NB4 (cell line): ENCODE measurements around the gene GAB2.

Source experiments
- DNase-seq: peaks from one replicate; pipeline ENCODE4 v3.0.0; 2010; ENCODE audit warnings: low read depth
- H3K4me3 ChIP-seq: one replicate; pipeline ENCODE4 v1.5.1; 2011; ENCODE audit warnings: mild to moderate bottlenecking, low read depth, low read length, moderate library complexity
- CTCF ChIP-seq: IDR thresholded peaks from one replicate; pipeline ENCODE4 v1.5.1; 2012; ENCODE audit warnings: low read depth, low read length
- MAX ChIP-seq: IDR thresholded peaks from 2 replicates; pipeline ENCODE4 v1.6.1; 2011; ENCODE audit warnings: low read depth, low read length
- MYC ChIP-seq: IDR thresholded peaks from 2 replicates; pipeline ENCODE4 v1.6.1; 2011; ENCODE audit warnings: low read depth, low read length
- POLR2A ChIP-seq: IDR thresholded peaks from 2 replicates; pipeline ENCODE4 v1.6.1; 2011; ENCODE audit warnings: mild to moderate bottlenecking; ENCODE audit not compliant: insufficient read length; ENCODE audit errors: extremely low read depth

GAB2 gene

GRCh38 chr11:78380615-78381051 lies 37.0 kb downstream of the GAB2 start:
- no peak overlapping the region for H3K4me3 ChIP-seq
- TF ChIP-seq MYC (no peak), POLR2A (no peak), CTCF (no peak), MAX (no peak)
- DNase-seq = no peak

- H3K4me3 ChIP-seq = no peak overlapping the region
- DNase-seq = peak; percentile 63
- TF ChIP-seq MYC (no peak), CTCF (no peak), MAX (no peak), POLR2A (no peak)
Measured at GRCh38 chr11:78379039-78379670, 38.5 kb downstream of the GAB2 start.

GRCh38 chr11:78377625-78378418 lies 39.8 kb downstream of the GAB2 start:
- H3K4me3 ChIP-seq = no peak overlapping the region
- no peak for DNase-seq
- no peak for TF ChIP-seq CTCF

- TF ChIP-seq POLR2A (no peak), MAX (no peak), CTCF (no peak), MYC (no peak)
- DNase-seq = no peak
- no peak overlapping the region for H3K4me3 ChIP-seq
Measured at GRCh38 chr11:78376858-78377257, 40.8 kb downstream of the GAB2 start.

GRCh38 chr11:78374917-78375316 lies 42.7 kb downstream of the GAB2 start:
- TF ChIP-seq CTCF (no peak), POLR2A (no peak), MYC (no peak), MAX (no peak)
- H3K4me3 ChIP-seq = no peak overlapping the region
- DNase-seq = no peak

GRCh38 chr11:78373689-78374088 lies 43.9 kb downstream of the GAB2 start:
- TF ChIP-seq MYC (no peak), POLR2A (no peak), MAX (no peak), CTCF (no peak)
- no peak overlapping the region for H3K4me3 ChIP-seq
- no peak for DNase-seq
